Hepatocyte (in vitro differentiated cells): Measurements from ENCODE around the gene CDK14.

Experiments
- CTCF ChIP-seq: fragments of 200-600 bp; sonication (generic); IDR thresholded peaks from 2 replicates; pipeline ENCODE4 v1.5.1; 2016; ENCODE audit warnings: antibody characterized with exemption, mild to moderate bottlenecking; ENCODE audit not compliant: poor library complexity
- EZH2phosphoT487 ChIP-seq: fragments of 200-600 bp; sonication (generic); IDR thresholded peaks from one replicate; pipeline ENCODE4 v1.6.1; 2018; ENCODE audit warnings: antibody characterized with exemption, mild to moderate bottlenecking, low read depth, moderate library complexity; ENCODE audit not compliant: unreplicated experiment, severe bottlenecking

GRCh38 chr7:90879924-90880323 lies 283.8 kb downstream of the CDK14 start:
- TF ChIP-seq CTCF (no peak), EZH2phosphoT487 (no peak)
